ENCODE data around the gene VN1R5. TPM values are rescaled to one million over a fixed set of nuclear protein-coding genes. Genes with fewer than 3 reads are reported as not detected.
"Not testable (repeated sequence)": the region's sequence is repeated elsewhere in the genome, so short reads cannot be mapped to it uniquely, and the experiment has no call there.

Gene VN1R5
- total RNA-seq, 2 donors from 2014 or later, result not detected

GRCh38 chr1:247212627-247213617 lies 43.0 kb upstream of the VN1R5 start:
- no peak overlapping the region for H3K4me3 ChIP-seq
- no peaks in the 10 kb centered on the region for H3K36me3 ChIP-seq
- peaks cover 16 to 22% of the 10 kb centered on the region in 2 donors for H3K4me1 ChIP-seq (ENCODE audit: control insufficient read depth in 1 of 2, low read depth in 2 of 2)
- TF ChIP-seq, protein P1, sequence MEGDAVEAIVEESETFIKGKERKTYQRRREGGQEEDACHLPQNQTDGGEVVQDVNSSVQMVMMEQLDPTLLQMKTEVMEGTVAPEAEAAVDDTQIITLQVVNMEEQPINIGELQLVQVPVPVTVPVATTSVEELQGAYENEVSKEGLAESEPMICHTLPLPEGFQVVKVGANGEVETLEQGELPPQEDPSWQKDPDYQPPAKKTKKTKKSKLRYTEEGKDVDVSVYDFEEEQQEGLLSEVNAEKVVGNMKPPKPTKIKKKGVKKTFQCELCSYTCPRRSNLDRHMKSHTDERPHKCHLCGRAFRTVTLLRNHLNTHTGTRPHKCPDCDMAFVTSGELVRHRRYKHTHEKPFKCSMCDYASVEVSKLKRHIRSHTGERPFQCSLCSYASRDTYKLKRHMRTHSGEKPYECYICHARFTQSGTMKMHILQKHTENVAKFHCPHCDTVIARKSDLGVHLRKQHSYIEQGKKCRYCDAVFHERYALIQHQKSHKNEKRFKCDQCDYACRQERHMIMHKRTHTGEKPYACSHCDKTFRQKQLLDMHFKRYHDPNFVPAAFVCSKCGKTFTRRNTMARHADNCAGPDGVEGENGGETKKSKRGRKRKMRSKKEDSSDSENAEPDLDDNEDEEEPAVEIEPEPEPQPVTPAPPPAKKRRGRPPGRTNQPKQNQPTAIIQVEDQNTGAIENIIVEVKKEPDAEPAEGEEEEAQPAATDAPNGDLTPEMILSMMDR (IDR thresholded peaks at IDR 0.05), result no peak
- H3K27me3 ChIP-seq (replicated peaks; ENCODE audit: insufficient read depth), result no peaks in the 10 kb centered on the region
- ATAC-seq (ENCODE audit: insufficient number of reproducible peaks, low FRiP score, low read depth), result no peak
- H3K9me3 ChIP-seq, result no peaks in the 10 kb centered on the region
- DNase-seq (ENCODE audit: low spot score), result no peak
- H3K27ac ChIP-seq, result no peak overlapping the region

DNA sequence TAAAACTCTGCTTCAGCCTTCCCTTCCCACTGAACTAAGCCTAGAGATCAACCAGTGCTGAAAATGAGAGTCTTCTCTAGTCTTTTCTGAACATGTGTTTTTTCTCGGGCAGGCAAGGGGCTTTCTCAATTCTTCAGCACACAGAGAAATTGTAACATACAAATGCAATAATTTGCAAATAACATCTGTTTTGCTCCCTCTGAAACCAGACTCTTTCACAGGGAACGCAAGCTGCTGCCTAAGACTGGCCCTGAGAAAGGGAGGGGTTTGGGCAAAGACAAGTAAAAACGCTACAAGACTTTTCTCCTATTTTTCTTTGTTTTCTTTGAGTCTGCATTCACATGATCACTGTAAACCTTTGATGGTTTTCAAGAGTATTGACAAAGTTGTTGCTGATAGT lies 39.6 kb upstream of the VN1R5 start:
- Histone ChIP-seq H3K36me3 (no peaks in the 10 kb centered on the region), H3K4me3 (no peak overlapping the region), H3K4me1 (ENCODE audit: control insufficient read depth in 1 of 2, low read depth in 2 of 2) (no peaks in the 10 kb centered on the region), H3K27me3 (replicated peaks; ENCODE audit: insufficient read depth) (no peaks in the 10 kb centered on the region), H3K9me3 (no peaks in the 10 kb centered on the region), H3K27ac (no peak overlapping the region)
- TF ChIP-seq, protein P1 (IDR thresholded peaks at IDR 0.05), result no peak
- ATAC-seq (ENCODE audit: insufficient number of reproducible peaks, low FRiP score, low read depth), result no peak
- DNase-seq (ENCODE audit: low spot score), result no peak

DNA sequence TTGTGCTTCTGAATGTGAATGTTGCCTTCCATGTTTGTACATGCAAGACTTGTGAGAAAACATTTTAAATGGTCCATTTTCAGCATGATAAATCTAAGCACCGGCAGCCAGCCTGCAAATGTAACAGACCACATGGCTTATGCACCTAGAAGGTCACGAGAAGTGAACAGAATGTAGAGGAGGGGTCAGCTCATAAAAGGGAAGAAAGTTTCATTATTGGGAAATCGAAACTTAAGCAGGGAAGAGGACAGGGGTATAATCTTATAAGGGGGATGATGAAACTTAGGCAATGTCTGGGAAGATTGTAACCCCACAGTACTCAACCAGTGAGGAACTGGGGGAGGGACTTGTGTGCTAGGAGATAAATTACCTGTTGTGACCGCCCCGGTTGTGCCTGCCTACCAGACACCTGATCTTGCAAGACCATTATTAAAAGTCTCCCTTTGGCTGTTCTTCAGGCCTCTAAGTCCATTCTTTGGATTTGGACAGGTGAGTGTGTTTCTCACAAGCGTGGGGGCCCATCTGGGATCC lies 37.7 kb upstream of the VN1R5 start:
- TF ChIP-seq, protein P1 (IDR thresholded peaks at IDR 0.05), result no peak
- no peak overlapping the region for H3K4me3 ChIP-seq
- no peaks in the 10 kb centered on the region for H3K9me3 ChIP-seq
- H3K27me3 ChIP-seq (replicated peaks; ENCODE audit: insufficient read depth), result no peaks in the 10 kb centered on the region
- H3K4me1 ChIP-seq (ENCODE audit: control insufficient read depth in 1 of 2, low read depth in 2 of 2), result no peaks in the 10 kb centered on the region
- no peak for ATAC-seq (ENCODE audit: insufficient number of reproducible peaks, low FRiP score, low read depth)
- H3K27ac ChIP-seq, result no peak overlapping the region
- no peaks in the 10 kb centered on the region for H3K36me3 ChIP-seq
- no peak for DNase-seq (ENCODE audit: low spot score)

GRCh38 chr1:247220280-247220679 lies 35.6 kb upstream of the VN1R5 start:
- H3K9me3 ChIP-seq; ATAC-seq (ENCODE audit: insufficient number of reproducible peaks, low FRiP score, low read depth); H3K27ac ChIP-seq; H3K4me3 ChIP-seq; DNase-seq (ENCODE audit: low spot score); H3K27me3 ChIP-seq (replicated peaks; ENCODE audit: insufficient read depth); H3K36me3 ChIP-seq; H3K4me1 ChIP-seq (ENCODE audit: control insufficient read depth in 1 of 2, low read depth in 2 of 2): not testable (repeated sequence)

DNA sequence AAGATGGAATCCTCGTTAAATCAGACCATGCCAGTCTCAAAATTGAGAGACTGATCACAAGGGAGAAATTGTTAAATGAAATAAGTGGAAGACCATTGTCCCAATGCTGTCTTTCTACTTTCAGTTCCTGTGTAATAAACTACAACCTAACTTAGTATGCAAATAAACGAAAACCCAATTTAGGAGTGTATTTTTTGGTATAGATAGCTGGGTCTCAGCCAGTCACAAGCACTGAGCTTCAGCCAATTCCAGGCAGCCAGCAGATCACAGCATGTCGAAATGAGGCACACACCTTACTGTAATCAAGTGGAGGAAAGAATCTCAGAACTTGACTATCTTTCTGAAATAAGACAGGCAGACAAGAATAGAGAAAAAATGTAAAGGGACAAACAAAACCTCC lies 33.0 kb upstream of the VN1R5 start:
- no peak for ATAC-seq (ENCODE audit: insufficient number of reproducible peaks, low FRiP score, low read depth)
- Histone ChIP-seq H3K4me3 (no peak overlapping the region), H3K27me3 (replicated peaks; ENCODE audit: insufficient read depth) (no peaks in the 10 kb centered on the region), H3K9me3 (peaks cover 8% of the 10 kb centered on the region), H3K27ac (no peak overlapping the region), H3K4me1 (ENCODE audit: control insufficient read depth in 1 of 2, low read depth in 2 of 2) (no peaks in the 10 kb centered on the region), H3K36me3 (no peaks in the 10 kb centered on the region)
- TF ChIP-seq, protein P1 (IDR thresholded peaks at IDR 0.05), result no peak
- DNase-seq (ENCODE audit: low spot score), result no peak
